CD4-positive, alpha-beta T cell (primary cell): ENCODE results near the gene PTOV1. TPM values are rescaled to one million over a fixed set of nuclear protein-coding genes. Genes with fewer than 3 reads are reported as not detected.

Source experiments
- ATAC-seq: fragments of 200-7000 bp; cut with Tn5 transposase; one replicate; pipeline ENCODE4 v1.10.0; 2022; ENCODE audit warnings: mild to moderate bottlenecking; ENCODE audit not compliant: poor library complexity
- CTCF ChIA-PET: fragments of 350-600 bp; sonication (Branson Sonifier 250); formaldehyde crosslinking; loops from one replicate; lab custom pipeline; 2021; ENCODE audit warnings: antibody characterized with exemption, inconsistent platforms; lab: Charles Lee
- POLR2A ChIA-PET: fragments of 350-600 bp; sonication (Branson Sonifier 250); formaldehyde crosslinking; loops from one replicate; lab custom pipeline; 2021; ENCODE audit warnings: antibody characterized with exemption, inconsistent platforms; lab: Charles Lee
- DNase-seq, 14 experiments: peaks; one replicate each; pipeline ENCODE4 v3.0.0-alpha.2; 2013 to 2020; ENCODE audit warnings: mixed read lengths in 2 of 14
- H3K27ac ChIP-seq, 2 donors: one replicate each; pipeline versions ENCODE4 v1.5.1 to v1.7.0; 2013; ENCODE audit warnings: low read length in 2 of 2, low read depth in 1 of 2, mild to moderate bottlenecking in 1 of 2
- H3K27me3 ChIP-seq, 2 experiments: 1 replicate in 1 of 2; 2 replicates in 1 of 2; pipeline versions ENCODE4 v1.6.1 to v1.7.0; 2013; ENCODE audit warnings: low read length in 2 of 2, control low read depth in 1 of 2, mild to moderate bottlenecking in 1 of 2, moderate library complexity in 1 of 2; ENCODE audit not compliant: insufficient read depth in 2 of 2, control insufficient read depth in 1 of 2
- H3K36me3 ChIP-seq: one replicate; pipeline ENCODE4 v1.6.1; 2013; ENCODE audit warnings: low read length, control low read depth; ENCODE audit not compliant: insufficient read depth
- H3K4me1 ChIP-seq: one replicate; pipeline ENCODE4 v1.6.1; 2013; ENCODE audit warnings: low read length, control low read depth; ENCODE audit not compliant: insufficient read depth
- H3K4me3 ChIP-seq: one replicate; pipeline ENCODE4 v1.5.1; 2013; ENCODE audit warnings: mild to moderate bottlenecking, low read length, moderate library complexity
- H3K9me3 ChIP-seq, 2 experiments: 1 replicate in 1 of 2; 2 replicates in 1 of 2; pipeline versions ENCODE4 v1.6.1 to v1.7.0; 2013; ENCODE audit warnings: low read length in 2 of 2, mild to moderate bottlenecking in 2 of 2, control low read depth in 1 of 2, moderate library complexity in 1 of 2; ENCODE audit not compliant: control insufficient read depth in 1 of 2, insufficient read depth in 1 of 2
- H3K27ac Mint-ChIP-seq: one replicate; pipeline ENCODE4 v1.8.0; 2020; ENCODE audit warnings: mixed read lengths
- H3K27me3 Mint-ChIP-seq: one replicate; pipeline ENCODE4 v1.8.0; 2021; ENCODE audit warnings: mixed read lengths
- H3K36me3 Mint-ChIP-seq: one replicate; pipeline ENCODE4 v1.8.0; 2021; ENCODE audit warnings: low read depth, mixed read lengths
- H3K4me1 Mint-ChIP-seq: one replicate; pipeline ENCODE4 v1.8.0; 2021; ENCODE audit warnings: low read depth, mixed read lengths
- H3K4me3 Mint-ChIP-seq: one replicate; pipeline ENCODE4 v1.8.0; 2020; ENCODE audit warnings: mild to moderate bottlenecking, mixed read lengths
- H3K9me3 Mint-ChIP-seq: one replicate; pipeline ENCODE4 v1.8.0; 2020; ENCODE audit warnings: mixed read lengths
- CTCF ChIP-seq: fragments of 200-600 bp; IDR thresholded peaks from one replicate; pipeline ENCODE4 v1.8.0; 2022; ENCODE audit warnings: antibody characterized with exemption, mild to moderate bottlenecking
- intact Hi-C, 2 experiments: fragments of 100-400 bp; cut with DNase I in 1 of 2; cut with micrococcal nuclease in 1 of 2; formaldehyde crosslinking; loops; one replicate each; pipeline versions ENCODE4 v1.15.1 to v1.9.0; 2023 to 2025; cut with DNase I, micrococcal nuclease
- total RNA-seq, 174 experiments: library from RNA in 2 of 174; stranded (reverse) in 2 of 174; gene quantifications; one replicate each; pipeline ENCODE4 v1.2.3 and lab custom pipeline; 2021 to 2026

PTOV1 gene
- total RNA-seq, 2 experiments from 2014 or later, result 127 to 134 TPM

- Mint-ChIP-seq H3K36me3 (peaks cover 24% of the 10 kb centered on the region), H3K27ac (no peak overlapping the region), H3K9me3 (no peaks in the 10 kb centered on the region), H3K4me1 (peaks cover 11% of the 10 kb centered on the region), H3K4me3 (no peak overlapping the region), H3K27me3 (no peaks in the 10 kb centered on the region)
- H3K4me1 ChIP-seq, result peaks cover 19% of the 10 kb centered on the region
- DNase-seq, result peak in 1 of 14 experiments; percentile 41
- no peak overlapping the region for H3K4me3 ChIP-seq
- ATAC-seq, result no peak
- intact Hi-C loops, result no loop called here
- H3K27me3 ChIP-seq, result no peaks in the 10 kb centered on the region
- H3K9me3 ChIP-seq, result no peaks in the 10 kb centered on the region
- H3K36me3 ChIP-seq, result peaks cover 27% of the 10 kb centered on the region
- ChIA-PET CTCF (no interaction called here), POLR2A (interaction anchor here (1.0 kb wide), 1 partner anchor 10 kb away, joined by 3 read pairs; no protein-coding TSS in a partner anchor)
- no peak for TF ChIP-seq CTCF
- no peak overlapping the region for H3K27ac ChIP-seq
Observed at GRCh38 chr19:49888510-49888824, 37.5 kb downstream of the PTOV1 start.

- ChIA-PET POLR2A (interaction anchor here (1.0 to 1.5 kb wide), 2 partner anchors 9 to 12 kb away, joined by 3 to 10 read pairs; partner anchors contain the start of genes AKT1S1 and TBC1D17), CTCF (interaction anchor here (1.2 to 1.7 kb wide), 5 partner anchors 12 to 41 kb away, joined by 3 to 10 read pairs (median 5); partner anchors contain the start of genes AKT1S1 and TBC1D17)
- peaks cover 19% of the 10 kb centered on the region for H3K36me3 Mint-ChIP-seq
- no peaks in the 10 kb centered on the region for H3K27me3 Mint-ChIP-seq
- Histone ChIP-seq H3K36me3 (peaks cover 20% of the 10 kb centered on the region), H3K9me3 (no peaks in the 10 kb centered on the region), H3K4me1 (peaks cover 21% of the 10 kb centered on the region), H3K4me3 (no peak overlapping the region), H3K27me3 (no peaks in the 10 kb centered on the region), H3K27ac (no peak overlapping the region)
- DNase-seq (peak in 1 of 14 experiments; percentile 42), ATAC-seq (no peak)
- no peak overlapping the region for H3K27ac Mint-ChIP-seq
- no peak for TF ChIP-seq CTCF
- no peaks in the 10 kb centered on the region for H3K9me3 Mint-ChIP-seq
- no peak overlapping the region for H3K4me3 Mint-ChIP-seq
- peaks cover 11% of the 10 kb centered on the region for H3K4me1 Mint-ChIP-seq
- intact Hi-C loops, result no loop called here
Observed at GRCh38 chr19:49889038-49889686, 38.2 kb downstream of the PTOV1 start.

- no peaks in the 10 kb centered on the region for H3K9me3 ChIP-seq
- intact Hi-C loops, result loop anchor here (1.0 to 2.0 kb wide), 3 partner anchors 12 to 39 kb away; partner anchors contain the start of genes AKT1S1 (in 1 of the 2), ATF5 (in 1 of the 2), NUP62 (in 1 of the 2) and TBC1D17 (in 1 of the 2)
- H3K27me3 ChIP-seq, result no peaks in the 10 kb centered on the region
- ATAC-seq, result peak; percentile 75
- Mint-ChIP-seq H3K27me3 (no peaks in the 10 kb centered on the region), H3K36me3 (peaks cover 13% of the 10 kb centered on the region), H3K27ac (no peak overlapping the region), H3K9me3 (no peaks in the 10 kb centered on the region), H3K4me3 (peak overlapping the region; percentile 79), H3K4me1 (peaks cover 11% of the 10 kb centered on the region)
- CTCF ChIA-PET, result interaction anchor here (0.5 to 1.7 kb wide), 8 partner anchors 13 to 162 kb away, joined by 3 to 10 read pairs (median 4); partner anchors contain the start of genes AKT1S1, FUZ and TBC1D17
- peaks cover 24% of the 10 kb centered on the region for H3K4me1 ChIP-seq
- POLR2A ChIA-PET, result interaction anchor here (0.9 to 1.5 kb wide), 2 partner anchors 13 to 123 kb away, joined by 3 to 10 read pairs; partner anchors contain the start of genes AKT1S1, AP2A1 and TBC1D17
- peak; percentile 91 for TF ChIP-seq CTCF
- peaks cover 14% of the 10 kb centered on the region for H3K36me3 ChIP-seq
- H3K4me3 ChIP-seq, result peak overlapping the region; percentile 66
- H3K27ac ChIP-seq, result peak overlapping the region in 1 of 2 donors; percentile 21
- DNase-seq, result peak; percentile 59 to 92 (median 70)
Observed at GRCh38 chr19:49889687-49890348, 38.9 kb downstream of the PTOV1 start.
